SK-N-SH (cell line): ENCODE data around the gene PMVK. TPM values are rescaled to one million over a fixed set of nuclear protein-coding genes. Genes with fewer than 3 reads are reported as not detected.

Experiments used
- CTCF ChIA-PET: fragments of 300-600, 350-600 bp; formaldehyde crosslinking; extraction: SDS; loops from one replicate; lab custom pipeline; 2021; lab: Yijun Ruan, JAX
- POLR2A ChIA-PET: fragments of 350-600 bp; sonication (Branson Sonifier 250); formaldehyde crosslinking; extraction: SDS; loops from one replicate; lab custom pipeline; 2020; ENCODE audit warnings: antibody characterized with exemption, inconsistent platforms; lab: Yijun Ruan, JAX
- DNase-seq: peaks from one replicate; pipeline ENCODE4 v3.0.0; 2012
- H2AFZ ChIP-seq: fragments of 200-600 bp; sonication (generic); 2 replicates; pipeline ENCODE4 v1.8.1; 2016; ENCODE audit warnings: antibody characterized with exemption, mild to moderate bottlenecking, low read depth
- H3F3A ChIP-seq: fragments of 200-600 bp; sonication (generic); replicated peaks from 2 replicates; pipeline ENCODE3; 2016; ENCODE audit warnings: antibody characterized with exemption, mild to moderate bottlenecking; ENCODE audit not compliant: insufficient read depth
- H3K27ac ChIP-seq, 2 experiments: fragments of 200-500 bp in 1 of 2; fragments of 200-600 bp in 1 of 2; sonication (Bioruptor generic) in 1 of 2; sonication (generic), shearing (Covaris generic) in 1 of 2; 2 replicates each; pipeline versions ENCODE4 v1.5.1 to v1.6.1; 2014 to 2016; ENCODE audit warnings: low read depth in 2 of 2, inconsistent platforms in 1 of 2, low read length in 1 of 2, mild to moderate bottlenecking in 1 of 2, mixed read lengths in 1 of 2
- H3K27me3 ChIP-seq: fragments of 200-600 bp; sonication (generic), shearing (Covaris generic); 2 replicates; pipeline ENCODE4 v1.6.1; 2016; ENCODE audit warnings: mixed run types; ENCODE audit not compliant: insufficient read depth
- H3K36me3 ChIP-seq, 2 experiments: fragments of 200-500 bp in 1 of 2; fragments of 200-600 bp in 1 of 2; sonication (Bioruptor generic) in 1 of 2; sonication (generic) in 1 of 2; replicated peaks in 1 of 2; 2 replicates each; pipeline versions ENCODE3 to v1.5.1; 2014 to 2016; ENCODE audit warnings: low read length in 1 of 2, mild to moderate bottlenecking in 1 of 2; ENCODE audit not compliant: insufficient read depth in 2 of 2, control insufficient read depth in 1 of 2
- H3K4me1 ChIP-seq, 2 experiments: fragments of 200-500 bp in 1 of 2; fragments of 200-600 bp in 1 of 2; sonication (Bioruptor generic) in 1 of 2; sonication (generic), shearing (Covaris generic) in 1 of 2; 2 replicates each; pipeline versions ENCODE4 v1.5.1 to v1.6.1; 2014 to 2016; ENCODE audit warnings: low read depth in 1 of 2, low read length in 1 of 2, mixed run types in 1 of 2; ENCODE audit not compliant: insufficient read depth in 2 of 2, control insufficient read depth in 1 of 2
- H3K4me2 ChIP-seq: fragments of 200-600 bp; sonication (generic), shearing (Covaris generic); 2 replicates; pipeline ENCODE4 v1.6.1; 2017; ENCODE audit warnings: mixed run types
- H3K4me3 ChIP-seq, 2 experiments: fragments of 200-500 bp in 1 of 2; fragments of 200-600 bp in 1 of 2; sonication (Bioruptor generic) in 1 of 2; sonication (generic), shearing (Covaris generic) in 1 of 2; 2 replicates each; pipeline versions ENCODE4 v1.5.1 to v1.8.1; 2014 to 2016; ENCODE audit warnings: low read depth in 2 of 2, inconsistent platforms in 1 of 2, low read length in 1 of 2, mild to moderate bottlenecking in 1 of 2, mixed read lengths in 1 of 2, moderate library complexity in 1 of 2
- H3K79me2 ChIP-seq: fragments of 200-600 bp; sonication (generic); 2 replicates; pipeline ENCODE4 v1.8.1; 2017; ENCODE audit warnings: mild to moderate bottlenecking; ENCODE audit not compliant: insufficient read depth
- H3K9ac ChIP-seq: fragments of 200-600 bp; sonication (generic); 2 replicates; pipeline ENCODE4 v1.6.1; 2017; ENCODE audit warnings: mixed run types
- H3K9me2 ChIP-seq: fragments of 200-600 bp; sonication (generic); 2 replicates; pipeline ENCODE4 v1.6.1; 2017; ENCODE audit warnings: mixed run types
- H3K9me3 ChIP-seq: fragments of 200-600 bp; sonication (generic); 2 replicates; pipeline ENCODE4 v1.6.1; 2017; ENCODE audit warnings: mixed run types, mild to moderate bottlenecking, moderate library complexity
- H4K20me1 ChIP-seq: fragments of 200-600 bp; sonication (generic); 2 replicates; pipeline ENCODE4 v1.6.1; 2017; ENCODE audit warnings: mild to moderate bottlenecking, mixed run types; ENCODE audit not compliant: insufficient read depth
- FOSL2 ChIP-seq: IDR thresholded peaks from 2 replicates; pipeline ENCODE4 v1.4.0; 2012; ENCODE audit warnings: low read depth, mild to moderate bottlenecking, moderate library complexity, borderline replicate concordance
- FOXJ3 ChIP-seq: sonication (generic); formaldehyde crosslinking; IDR thresholded peaks from 2 replicates; pipeline ENCODE4 v1.5.1; 2020; ENCODE audit warnings: mild to moderate bottlenecking, missing genetic modification reagents
- GABPA ChIP-seq: IDR thresholded peaks from 2 replicates; pipeline ENCODE4 v1.4.0; 2012; ENCODE audit warnings: low read depth, mild to moderate bottlenecking
- MEF2A ChIP-seq: IDR thresholded peaks from 2 replicates; pipeline ENCODE4 v1.4.0; 2012; ENCODE audit warnings: low read depth, borderline replicate concordance
- MXI1 ChIP-seq: IDR thresholded peaks from 2 replicates; pipeline ENCODE4 v1.6.1; 2012; ENCODE audit warnings: mild to moderate bottlenecking, low read depth, low read length, improper control_type of control experiment
- NFIC ChIP-seq: IDR thresholded peaks from 2 replicates; pipeline ENCODE4 v1.4.0; 2012; ENCODE audit warnings: borderline replicate concordance
- NRF1 ChIP-seq: IDR thresholded peaks from 2 replicates; pipeline ENCODE4 v1.6.1; 2012; ENCODE audit warnings: low read depth, mild to moderate bottlenecking, low read length
- PBX3 ChIP-seq: IDR thresholded peaks from 2 replicates; pipeline ENCODE4; 2012
- POLR2AphosphoS5 ChIP-seq: IDR thresholded peaks from 2 replicates; pipeline ENCODE4 v1.6.1; 2012; ENCODE audit warnings: low read depth, low read length
- REST ChIP-seq: IDR thresholded peaks from 2 replicates; pipeline ENCODE4 v1.6.1; 2012; ENCODE audit warnings: mild to moderate bottlenecking, low read depth, low read length, moderate library complexity
- RFX5 ChIP-seq: IDR thresholded peaks from 2 replicates; pipeline ENCODE4 v1.6.1; 2012; ENCODE audit warnings: mild to moderate bottlenecking, improper control_type of control experiment, low read length
- RXRA ChIP-seq: IDR thresholded peaks from 2 replicates; pipeline ENCODE4 v1.4.0; 2012; ENCODE audit warnings: low read depth, mild to moderate bottlenecking, borderline replicate concordance
- SIN3A ChIP-seq: IDR thresholded peaks from 2 replicates; pipeline ENCODE4 v1.6.1; 2012; ENCODE audit warnings: low read depth, mild to moderate bottlenecking, low read length, moderate library complexity, borderline replicate concordance
- TAF1 ChIP-seq: IDR thresholded peaks from 2 replicates; pipeline ENCODE4 v1.6.1; 2012; ENCODE audit warnings: low read depth, mild to moderate bottlenecking, low read length, moderate library complexity, borderline replicate concordance
- TEAD4 ChIP-seq: IDR thresholded peaks from 2 replicates; pipeline ENCODE4 v1.4.0; 2012; ENCODE audit warnings: mild to moderate bottlenecking, borderline replicate concordance; ENCODE audit not compliant: insufficient read depth
- USF1 ChIP-seq: IDR thresholded peaks from 2 replicates; pipeline ENCODE4 v1.4.0; 2012; ENCODE audit warnings: low read depth, borderline replicate concordance
- YY1 ChIP-seq: IDR thresholded peaks from 2 replicates; pipeline ENCODE4 v1.4.0; 2012; ENCODE audit warnings: low read depth, mild to moderate bottlenecking
- WGBS: methylation state at CpG from one replicate; pipeline ENCODE4 v1.1.6; 2017; ENCODE audit warnings: low lambda C conversion rate; 5-methylcytosine and 5-hydroxymethylcytosine counted together
- polyA plus RNA-seq, 3 experiments: library from polyadenylated mRNA; depleted of rRNA; stranded (reverse); fragments of >200 nt; gene quantifications; 2 replicates each; pipeline ENCODE4 v1.2.3, GENCODE V29; 2012
- TF ChIP-seq, protein P1 (sequence below): IDR thresholded peaks from 2 replicates; pipeline ENCODE4 v1.4.0; 2012; ENCODE audit warnings: low read depth

Gene PMVK
- polyA plus RNA-seq, 1 of the 3 experiments (the other 2 are of a cell fraction) = 59.6 TPM

- CTCF ChIA-PET = interaction anchor here (1.0 to 1.9 kb wide), 2 partner anchors 12 to 263 kb away, joined by 5 read pairs; no protein-coding TSS in a partner anchor
- Histone ChIP-seq H3K27ac (no peak overlapping the region), H3K9ac (no peak overlapping the region)
These were observed 4.5 kb downstream of the PMVK start for GRCh38 chr1:154931940-154932487.

More at GRCh38 chr1:154931940-154932487, 4.5 kb downstream of the PMVK start:
- no peaks in the 10 kb centered on the region for H3K9me2 ChIP-seq
- 78% methylated on average over 5 of the region's 11 CpGs for WGBS
- H2AFZ ChIP-seq = no peak overlapping the region
- H3K4me1 ChIP-seq = peaks cover 5 to 6% of the 10 kb centered on the region in 2 experiments; a peak in 2 of 4 replicates
- no peaks in the 10 kb centered on the region for H3F3A ChIP-seq
- H3K9me3 ChIP-seq = no peaks in the 10 kb centered on the region
- DNase-seq = no peak
- peaks cover 12% of the 10 kb centered on the region; the same call in 1 of the 2 replicates for H3K79me2 ChIP-seq
- no peaks in the 10 kb centered on the region for H3K27me3 ChIP-seq
- no peak overlapping the region for H3K4me3 ChIP-seq
- H4K20me1 ChIP-seq = no peaks in the 10 kb centered on the region
- H3K4me2 ChIP-seq = no peak overlapping the region
- H3K36me3 ChIP-seq = peaks cover 0 to 8% of the 10 kb centered on the region in 2 experiments
- POLR2A ChIA-PET = no interaction called here
- TF ChIP-seq FOXJ3 (no peak), MEF2A (no peak), NRF1 (no peak), PBX3 (no peak), TEAD4 (no peak), TAF1 (no peak), RXRA (no peak), POLR2AphosphoS5 (no peak), REST (no peak), FOSL2 (no peak), RFX5 (no peak), USF1 (no peak), YY1 (no peak), NFIC (no peak), SIN3A (no peak), MXI1 (no peak), GABPA (no peak)
- TF ChIP-seq, protein P1, sequence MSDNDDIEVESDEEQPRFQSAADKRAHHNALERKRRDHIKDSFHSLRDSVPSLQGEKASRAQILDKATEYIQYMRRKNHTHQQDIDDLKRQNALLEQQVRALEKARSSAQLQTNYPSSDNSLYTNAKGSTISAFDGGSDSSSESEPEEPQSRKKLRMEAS = no peak
